ENCODE data around the gene CACNA1I.
A peak's percentile ranks its signal among the peaks of the same experiment; 100 is the strongest.

The CACNA1I gene

GRCh38 chr22:39559456-39560105 lies 11.0 kb upstream of the CACNA1I start:
- H3K4me3 ChIP-seq (ENCODE audit: severe bottlenecking), result no peak overlapping the region
- H3K27ac ChIP-seq (ENCODE audit: poor library complexity, severe bottlenecking), result no peak overlapping the region
- ATAC-seq (ENCODE audit: low read depth) (peak; percentile 44; the same call in 2 of the 3 replicates), DNase-seq (ENCODE audit: low spot score) (no peak)
- no peaks in the 10 kb centered on the region for H3K9me3 ChIP-seq (ENCODE audit: severe bottlenecking)
- H3K27me3 ChIP-seq (ENCODE audit: insufficient read depth, poor library complexity, severe bottlenecking), result peaks cover 30% of the 10 kb centered on the region
- no peaks in the 10 kb centered on the region for H3K4me1 ChIP-seq (ENCODE audit: insufficient read depth, poor library complexity, severe bottlenecking)
- H3K36me3 ChIP-seq (ENCODE audit: low read depth), result no peaks in the 10 kb centered on the region
- peak; percentile 46 for TF ChIP-seq CTCF (IDR thresholded peaks at IDR 0.05; ENCODE audit: poor library complexity, severe bottlenecking)

GRCh38 chr22:39560127-39560526 lies 10.4 kb upstream of the CACNA1I start:
- TF ChIP-seq CTCF (IDR thresholded peaks at IDR 0.05; ENCODE audit: poor library complexity, severe bottlenecking), result no peak
- Histone ChIP-seq H3K27me3 (ENCODE audit: insufficient read depth, poor library complexity, severe bottlenecking) (peaks cover 30% of the 10 kb centered on the region), H3K4me3 (ENCODE audit: severe bottlenecking) (no peak overlapping the region), H3K9me3 (ENCODE audit: severe bottlenecking) (no peaks in the 10 kb centered on the region), H3K4me1 (ENCODE audit: insufficient read depth, poor library complexity, severe bottlenecking) (no peaks in the 10 kb centered on the region), H3K36me3 (ENCODE audit: low read depth) (no peaks in the 10 kb centered on the region), H3K27ac (ENCODE audit: poor library complexity, severe bottlenecking) (no peak overlapping the region)
- ATAC-seq (ENCODE audit: low read depth), result no peak
- DNase-seq (ENCODE audit: low spot score), result no peak

- DNase-seq (ENCODE audit: low spot score), result no peak
- Histone ChIP-seq H3K27me3 (ENCODE audit: insufficient read depth, poor library complexity, severe bottlenecking) (peaks cover 12% of the 10 kb centered on the region), H3K36me3 (ENCODE audit: low read depth) (no peaks in the 10 kb centered on the region), H3K4me1 (ENCODE audit: insufficient read depth, poor library complexity, severe bottlenecking) (peaks cover 4% of the 10 kb centered on the region), H3K27ac (ENCODE audit: poor library complexity, severe bottlenecking) (no peak overlapping the region), H3K9me3 (ENCODE audit: severe bottlenecking) (no peaks in the 10 kb centered on the region), H3K4me3 (ENCODE audit: severe bottlenecking) (no peak overlapping the region)
- ATAC-seq (ENCODE audit: low read depth), result no peak
- no peak for TF ChIP-seq CTCF (IDR thresholded peaks at IDR 0.05; ENCODE audit: poor library complexity, severe bottlenecking)
Observed at GRCh38 chr22:39562839-39563489, 7.6 kb upstream of the CACNA1I start.

GRCh38 chr22:39563571-39564428 lies 6.8 kb upstream of the CACNA1I start:
- DNase-seq (ENCODE audit: low spot score) (no peak), ATAC-seq (ENCODE audit: low read depth) (no peak)
- no peaks in the 10 kb centered on the region for H3K36me3 ChIP-seq (ENCODE audit: low read depth)
- H3K27ac ChIP-seq (ENCODE audit: poor library complexity, severe bottlenecking), result no peak overlapping the region
- no peak overlapping the region for H3K4me3 ChIP-seq (ENCODE audit: severe bottlenecking)
- TF ChIP-seq CTCF (IDR thresholded peaks at IDR 0.05; ENCODE audit: poor library complexity, severe bottlenecking), result no peak
- no peaks in the 10 kb centered on the region for H3K9me3 ChIP-seq (ENCODE audit: severe bottlenecking)
- peaks cover 4% of the 10 kb centered on the region for H3K27me3 ChIP-seq (ENCODE audit: insufficient read depth, poor library complexity, severe bottlenecking)
- H3K4me1 ChIP-seq (ENCODE audit: insufficient read depth, poor library complexity, severe bottlenecking), result peaks cover 4% of the 10 kb centered on the region

All from RWPE2 (cell line).